Activated T-helper 2 cell treated with anti-CD3 and anti-CD28 coated beads, Interferon-gamma antibody, Interleukin-2, Interleukin-4, amounts not matched to agents 10 μg/mL and 5 μg/mL and 100 μg/mL, durations not matched to agents 14 hours and 24 hours and 36 hours (primary cell): ENCODE data around the gene ZFYVE16. TPM values are rescaled to one million over a fixed set of nuclear protein-coding genes. Genes with fewer than 3 reads are reported as not detected.
"Not testable (repeated sequence)": the region's sequence is repeated elsewhere in the genome, so short reads cannot be mapped to it uniquely, and the experiment has no call there.

Experiments
- DNase-seq: peaks from one replicate; pipeline ENCODE4 v3.0.0; 2021; ENCODE audit warnings: low spot score
- H3K27ac Mint-ChIP-seq: one replicate; pipeline ENCODE4 v1.8.0; 2021; ENCODE audit warnings: mixed read lengths
- H3K27me3 Mint-ChIP-seq: one replicate; pipeline ENCODE4 v1.8.0; 2021; ENCODE audit warnings: low read depth, mixed read lengths
- H3K36me3 Mint-ChIP-seq: one replicate; pipeline ENCODE4 v1.8.0; 2021; ENCODE audit warnings: low read depth, mixed read lengths
- H3K4me1 Mint-ChIP-seq: one replicate; pipeline ENCODE4 v1.8.0; 2021; ENCODE audit warnings: low read depth, mixed read lengths
- H3K4me3 Mint-ChIP-seq: one replicate; pipeline ENCODE4 v1.8.0; 2021; ENCODE audit warnings: low read depth, mild to moderate bottlenecking, moderate library complexity, mixed read lengths
- H3K9me3 Mint-ChIP-seq: one replicate; pipeline ENCODE4 v1.8.0; 2021; ENCODE audit warnings: mixed read lengths
- intact Hi-C: fragments of 100-400 bp; cut with micrococcal nuclease; formaldehyde crosslinking; loops from one replicate; pipeline ENCODE4 v1.15.1; 2023
- total RNA-seq: library from RNA; stranded (reverse); gene quantifications from 2 replicates; pipeline ENCODE4 v1.2.3, GENCODE V29; 2022

ZFYVE16 gene
- total RNA-seq, 1 donor from 2014 or later = 9.0 TPM

DNA sequence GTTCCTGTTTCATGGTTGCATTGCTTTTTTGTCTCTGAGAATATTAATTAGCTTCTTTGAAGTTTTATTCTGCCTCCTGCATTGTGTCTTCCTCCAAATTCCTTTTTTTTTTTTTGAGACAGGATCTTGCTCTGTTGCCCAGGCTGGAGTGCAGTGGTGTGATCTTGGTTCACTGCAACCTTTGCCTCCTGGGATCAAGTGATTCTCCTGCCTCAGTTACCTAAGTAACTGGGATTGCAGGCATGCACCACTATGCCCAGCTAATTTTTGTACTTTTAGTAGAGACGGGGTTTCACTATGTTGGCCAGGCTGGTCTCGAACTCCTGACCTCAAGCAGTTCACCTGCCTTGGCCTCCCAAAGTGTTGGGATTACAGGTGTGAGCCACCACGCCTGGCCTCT lies 16.5 kb downstream of the ZFYVE16 start:
- H3K9me3 Mint-ChIP-seq = peaks cover 21% of the 10 kb centered on the region
- H3K36me3 Mint-ChIP-seq, DNase-seq, H3K27ac Mint-ChIP-seq, H3K27me3 Mint-ChIP-seq, H3K4me3 Mint-ChIP-seq, intact Hi-C loops, H3K4me1 Mint-ChIP-seq: not testable (repeated sequence)

- Mint-ChIP-seq H3K9me3 (peaks cover 5% of the 10 kb centered on the region), H3K27ac (no peak overlapping the region), H3K27me3 (no peaks in the 10 kb centered on the region), H3K4me3 (no peak overlapping the region), H3K36me3 (peaks cover 27% of the 10 kb centered on the region), H3K4me1 (peaks cover 4% of the 10 kb centered on the region)
- intact Hi-C loops = no loop called here
- DNase-seq = no peak
Observed at GRCh38 chr5:80435476-80435875, 27.6 kb downstream of the ZFYVE16 start.

DNA sequence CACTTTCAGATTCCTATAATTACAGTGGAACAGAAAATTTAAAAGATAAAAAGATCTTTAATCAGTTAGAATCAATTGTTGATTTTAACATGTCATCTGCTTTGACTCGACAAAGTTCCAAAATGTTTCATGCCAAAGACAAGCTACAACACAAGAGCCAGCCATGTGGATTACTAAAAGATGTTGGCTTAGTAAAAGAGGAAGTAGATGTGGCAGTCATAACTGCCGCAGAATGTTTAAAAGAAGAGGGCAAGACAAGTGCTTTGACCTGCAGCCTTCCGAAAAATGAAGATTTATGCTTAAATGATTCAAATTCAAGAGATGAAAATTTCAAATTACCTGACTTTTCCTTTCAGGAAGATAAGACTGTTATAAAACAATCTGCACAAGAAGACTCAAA lies 29.5 kb downstream of the ZFYVE16 start:
- intact Hi-C loops = no loop called here
- H3K9me3 Mint-ChIP-seq = peaks cover 5% of the 10 kb centered on the region
- no peak overlapping the region for H3K4me3 Mint-ChIP-seq
- H3K4me1 Mint-ChIP-seq = peaks cover 4% of the 10 kb centered on the region
- DNase-seq = no peak
- peaks cover 30% of the 10 kb centered on the region for H3K36me3 Mint-ChIP-seq
- no peaks in the 10 kb centered on the region for H3K27me3 Mint-ChIP-seq
- H3K27ac Mint-ChIP-seq = no peak overlapping the region

- H3K4me1 Mint-ChIP-seq = peaks cover 4% of the 10 kb centered on the region
- no peaks in the 10 kb centered on the region for H3K27me3 Mint-ChIP-seq
- H3K27ac Mint-ChIP-seq = no peak overlapping the region
- no peak for DNase-seq
- no peak overlapping the region for H3K4me3 Mint-ChIP-seq
- peaks cover 34% of the 10 kb centered on the region for H3K36me3 Mint-ChIP-seq
- H3K9me3 Mint-ChIP-seq = peaks cover 5% of the 10 kb centered on the region
- intact Hi-C loops = no loop called here
Observed at GRCh38 chr5:80438739-80439138, 30.9 kb downstream of the ZFYVE16 start.

GRCh38 chr5:80439213-80439612 lies 31.3 kb downstream of the ZFYVE16 start:
- Mint-ChIP-seq H3K27me3 (no peaks in the 10 kb centered on the region), H3K4me3 (no peak overlapping the region), H3K9me3 (peaks cover 5% of the 10 kb centered on the region), H3K4me1 (peaks cover 4% of the 10 kb centered on the region), H3K27ac (no peak overlapping the region), H3K36me3 (peaks cover 34% of the 10 kb centered on the region)
- no peak for DNase-seq
- intact Hi-C loops = no loop called here

DNA sequence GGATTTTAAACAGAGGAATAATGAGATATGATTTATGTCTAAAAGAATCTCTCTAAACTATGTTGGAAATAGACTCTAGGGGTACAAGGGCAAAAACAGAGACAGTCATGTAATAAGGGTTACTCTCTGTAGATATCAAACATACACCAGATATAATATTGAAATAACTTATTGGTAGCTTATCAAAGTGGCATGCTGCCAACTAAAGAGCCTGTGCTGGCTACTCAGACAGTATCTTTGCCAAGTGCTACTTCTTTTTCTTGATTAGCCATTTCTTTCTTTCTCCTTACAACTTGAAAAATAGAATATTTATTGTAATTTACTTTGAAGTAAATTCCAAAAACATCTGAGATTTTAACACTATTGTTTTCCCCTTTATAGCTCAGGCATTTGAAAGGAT lies 34.9 kb downstream of the ZFYVE16 start:
- intact Hi-C loops = no loop called here
- DNase-seq = no peak
- Mint-ChIP-seq H3K27me3 (no peaks in the 10 kb centered on the region), H3K27ac (no peak overlapping the region), H3K4me3 (no peak overlapping the region), H3K36me3 (peaks cover 12% of the 10 kb centered on the region), H3K9me3 (no peaks in the 10 kb centered on the region), H3K4me1 (no peaks in the 10 kb centered on the region)

DNA sequence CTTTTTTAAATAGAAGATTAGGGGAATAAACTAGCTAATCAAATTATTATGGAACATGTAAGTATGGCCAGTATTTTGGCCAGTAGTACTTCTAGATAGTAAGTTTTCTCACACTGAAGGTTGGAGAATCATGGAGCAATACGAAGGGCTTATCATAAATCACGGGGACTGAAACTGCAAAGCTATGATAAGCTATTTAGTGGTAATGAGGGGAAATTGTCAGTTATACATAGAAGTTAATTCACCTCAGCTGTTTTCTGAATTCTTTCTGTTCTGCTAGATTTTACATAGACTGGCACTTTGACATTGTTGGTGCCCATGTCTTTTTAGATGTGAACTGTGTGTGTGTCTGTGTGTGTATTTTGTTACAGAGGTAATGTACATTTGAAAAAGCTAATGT lies 45.5 kb downstream of the ZFYVE16 start:
- Mint-ChIP-seq H3K4me3 (no peak overlapping the region), H3K27me3 (no peaks in the 10 kb centered on the region), H3K9me3 (no peaks in the 10 kb centered on the region), H3K4me1 (no peaks in the 10 kb centered on the region), H3K27ac (no peak overlapping the region), H3K36me3 (peaks cover 19% of the 10 kb centered on the region)
- intact Hi-C loops = no loop called here
- DNase-seq = no peak

DNA sequence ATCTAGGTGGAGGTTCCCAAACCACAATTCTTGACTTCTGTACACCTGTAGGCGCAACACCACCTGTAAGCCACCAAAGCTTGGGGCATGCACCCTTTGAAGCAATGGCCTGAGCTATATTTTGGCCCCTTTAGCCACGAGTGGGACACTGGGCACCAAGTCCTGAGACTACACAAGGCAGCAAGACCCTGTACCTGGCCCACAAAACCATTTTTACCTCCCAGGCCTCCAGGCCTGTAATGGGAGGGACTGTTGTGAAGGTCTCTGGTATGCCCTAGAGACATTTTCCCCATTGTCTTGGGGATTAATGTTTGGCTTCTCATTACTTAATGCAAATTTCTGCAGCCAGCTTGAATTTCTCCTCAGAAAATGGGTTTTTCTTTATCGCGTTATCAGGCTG lies 55.4 kb downstream of the ZFYVE16 start:
- no peak overlapping the region for H3K27ac Mint-ChIP-seq
- peaks cover 50% of the 10 kb centered on the region for H3K36me3 Mint-ChIP-seq
- H3K4me3 Mint-ChIP-seq = no peak overlapping the region
- H3K9me3 Mint-ChIP-seq = peaks cover 31% of the 10 kb centered on the region
- H3K27me3 Mint-ChIP-seq = no peaks in the 10 kb centered on the region
- intact Hi-C loops = no loop called here
- DNase-seq = no peak
- H3K4me1 Mint-ChIP-seq = no peaks in the 10 kb centered on the region

- Mint-ChIP-seq H3K27ac (no peak overlapping the region), H3K4me3 (no peak overlapping the region), H3K27me3 (no peaks in the 10 kb centered on the region), H3K9me3 (peaks cover 50% of the 10 kb centered on the region), H3K36me3 (peaks cover 56% of the 10 kb centered on the region), H3K4me1 (no peaks in the 10 kb centered on the region)
- DNase-seq = no peak
- intact Hi-C loops = no loop called here
Observed at GRCh38 chr5:80466669-80467485, 59.0 kb downstream of the ZFYVE16 start.

- intact Hi-C loops = no loop called here
- no peak overlapping the region for H3K4me3 Mint-ChIP-seq
- no peak overlapping the region for H3K27ac Mint-ChIP-seq
- H3K27me3 Mint-ChIP-seq = no peaks in the 10 kb centered on the region
- DNase-seq = no peak
- no peaks in the 10 kb centered on the region for H3K4me1 Mint-ChIP-seq
- H3K9me3 Mint-ChIP-seq = peaks cover 41% of the 10 kb centered on the region
- peaks cover 55% of the 10 kb centered on the region for H3K36me3 Mint-ChIP-seq
Observed at GRCh38 chr5:80468131-80468530, 60.3 kb downstream of the ZFYVE16 start.

DNA sequence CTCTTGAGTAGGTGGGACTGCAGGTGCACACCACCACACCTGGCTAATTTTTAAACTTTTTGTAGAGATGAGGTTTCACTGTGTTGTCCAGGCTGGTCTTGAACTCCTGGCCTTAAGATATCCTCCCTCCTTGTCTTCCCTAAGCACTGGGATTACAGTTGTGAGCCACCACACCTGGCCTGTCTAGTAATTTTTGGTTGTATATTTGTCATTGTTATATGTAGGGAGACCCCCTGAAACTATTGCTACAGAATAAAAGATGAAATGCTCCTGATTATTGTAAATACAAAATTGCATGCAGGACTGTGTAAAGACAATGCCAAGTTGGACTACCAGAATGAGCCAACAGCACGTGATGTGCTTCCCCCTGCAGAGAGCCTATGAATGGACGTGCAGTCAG lies 62.8 kb downstream of the ZFYVE16 start:
- H3K9me3 Mint-ChIP-seq = peaks cover 21% of the 10 kb centered on the region
- H3K4me1 Mint-ChIP-seq, DNase-seq, H3K4me3 Mint-ChIP-seq, H3K27me3 Mint-ChIP-seq, H3K27ac Mint-ChIP-seq, intact Hi-C loops: not testable (repeated sequence)
- H3K36me3 Mint-ChIP-seq = peaks cover 51% of the 10 kb centered on the region

DNA sequence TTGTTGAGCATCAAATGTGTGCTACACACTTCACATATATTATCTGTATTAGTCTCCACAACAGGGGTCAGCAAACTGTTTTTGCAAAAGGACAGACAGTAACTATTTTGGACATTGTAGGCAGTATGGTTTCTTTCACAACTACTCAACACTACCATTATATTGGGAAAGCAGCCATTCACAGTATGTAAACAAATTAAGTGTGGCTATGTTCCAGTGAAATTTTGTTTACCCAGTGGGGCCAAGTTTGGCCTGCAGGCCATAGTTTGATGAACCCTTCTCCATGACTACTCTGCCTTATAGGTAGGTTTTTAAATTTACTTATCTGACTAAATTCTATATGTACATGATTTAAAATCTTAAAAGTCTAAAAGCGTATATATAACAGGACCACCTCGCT lies 67.1 kb downstream of the ZFYVE16 start:
- DNase-seq = no peak
- Mint-ChIP-seq H3K4me1 (no peaks in the 10 kb centered on the region), H3K27ac (no peak overlapping the region), H3K36me3 (peaks cover 40% of the 10 kb centered on the region), H3K4me3 (no peak overlapping the region), H3K9me3 (peaks cover 16% of the 10 kb centered on the region), H3K27me3 (no peaks in the 10 kb centered on the region)
- intact Hi-C loops = no loop called here

- no peak overlapping the region for H3K4me3 Mint-ChIP-seq
- no peak overlapping the region for H3K27ac Mint-ChIP-seq
- intact Hi-C loops = loop anchor here (5.0 to 10.0 kb wide), 4 partner anchors 178 to 815 kb away; no protein-coding TSS in a partner anchor
- H3K4me1 Mint-ChIP-seq = peaks cover 7% of the 10 kb centered on the region
- peaks cover 16% of the 10 kb centered on the region for H3K9me3 Mint-ChIP-seq
- peaks cover 20% of the 10 kb centered on the region for H3K36me3 Mint-ChIP-seq
- H3K27me3 Mint-ChIP-seq = no peaks in the 10 kb centered on the region
- no peak for DNase-seq
Observed at GRCh38 chr5:80479713-80480112, 71.8 kb downstream of the ZFYVE16 start.
